Heart right ventricle (tissue), 16 donors: ENCODE measurements around the gene TUT7. TPM values are rescaled to one million over a fixed set of nuclear protein-coding genes. Genes with fewer than 3 reads are reported as not detected.

ENCODE experiments used
- ATAC-seq, 8 donors: fragments of 200-7000 bp; cut with Tn5 transposase; one replicate each; pipeline ENCODE4 v1.9.1; 2020; ENCODE audit warnings: mild to moderate bottlenecking in 8 of 8, moderate library complexity in 8 of 8, moderate number of reproducible peaks in 1 of 8
- DNase-seq, 2 donors: peaks; one replicate each; pipeline ENCODE4 v3.0.0-alpha.2; 2020
- H3K27ac ChIP-seq, 10 donors: fragments of 200-600 bp; sonication (generic) in 2 of 10; one replicate each; pipeline versions ENCODE4 v1.5.0 to v1.8.0; 2020 to 2022; ENCODE audit warnings: mild to moderate bottlenecking in 3 of 10
- H3K27me3 ChIP-seq, 7 donors: fragments of 200-600 bp; one replicate each; pipeline ENCODE4 v1.8.0; 2021 to 2022; ENCODE audit warnings: mild to moderate bottlenecking in 2 of 7
- H3K36me3 ChIP-seq, 9 donors: fragments of 200-600 bp; sonication (generic) in 1 of 9; one replicate each; pipeline versions ENCODE4 v1.5.0 to v1.8.0; 2020 to 2022; ENCODE audit warnings: mild to moderate bottlenecking in 2 of 9
- H3K4me1 ChIP-seq, 9 donors: fragments of 200-600 bp; sonication (generic) in 1 of 9; one replicate each; pipeline versions ENCODE4 v1.5.0 to v1.8.0; 2020 to 2022; ENCODE audit warnings: mild to moderate bottlenecking in 4 of 9
- H3K4me3 ChIP-seq, 10 donors: fragments of 200-600 bp; sonication (generic) in 2 of 10; one replicate each; pipeline versions ENCODE4 v1.5.0 to v1.8.0; 2020 to 2022; ENCODE audit warnings: mild to moderate bottlenecking in 7 of 10, moderate library complexity in 2 of 10
- H3K9me3 ChIP-seq, 11 donors: fragments of 200-600 bp in 10 of 11; sonication (generic) in 2 of 11; one replicate each; pipeline versions ENCODE4 v1.5.0 to v1.8.0; 2013 to 2022; ENCODE audit warnings: mild to moderate bottlenecking in 2 of 11, control low read depth in 1 of 11, moderate library complexity in 1 of 11
- WGBS, 2 donors: extraction: QIAGEN DNeasy Blood & Tissue Kit; methylation state at CpG; one replicate each; pipeline ENCODE4 v1.1.7; 2013; ENCODE audit warnings: inconsistent platforms in 1 of 2; 5-methylcytosine and 5-hydroxymethylcytosine counted together
- intact Hi-C, 10 donors: fragments of 100-400 bp; cut with DNase I; formaldehyde crosslinking; loops; one replicate each; pipeline versions ENCODE4 v1.11.1 to v1.14.2; 2022
- polyA plus RNA-seq, 2 donors: library from polyadenylated mRNA; stranded (reverse); fragments of 200-250 nt; gene quantifications; one replicate each; pipeline ENCODE4 v1.2.3, GENCODE V29; 2013
- total RNA-seq, 10 donors: library from RNA; stranded (reverse); fragmentation: NEBNext Ultra II Directional in 3 of 10; extraction: Animal tissue kit (Norgen Biotek cat#: 25700) in 3 of 10; gene quantifications; one replicate each; pipeline versions ENCODE4 v1.2.1 to v1.2.4, GENCODE V29; 2021 to 2023
- TF ChIP-seq, protein P1 (sequence below), 9 donors: fragments of 200-600 bp; sonication (generic) in 2 of 9; IDR thresholded peaks; one replicate each; pipeline versions ENCODE4 v1.5.0 to v1.8.0; 2021 to 2022; ENCODE audit warnings: antibody characterized with exemption in 9 of 9, mild to moderate bottlenecking in 5 of 9, moderate library complexity in 1 of 9
- donor health status: Arrhythmogenic right ventricular cardiomyopathy.
- donor health status: ischemic (EF 13 %, LVEDD 7.1; RV severe dilation, severe dysfunction).
- donor health status: healthy with polysubstance abuse.
- donor health status: DM: no; HTN: yes; CAD: no.
- donor health status: DM: no; HTN: no; CAD: no.
- donor health status: ischemic (EF 25% LVEDD 6.9; RV normal size, moderate dysfunction).
- donor health status: ischemic (EF 25% LVEDD 5.7; RV mildly dilated, moderate dysfunction).
- donor health status: healthy.
- donor health status: DM: yes; HTN: yes; CAD: no.
- donor health status: Ischemic cardiomyopathy.
- donor health status: ischemic (EF 35%, LVEDD 5.7; RV mildly dilated, moderate dysfunction).
- donor health status: nonischemic (EF 11% LVEDD 7.7; RV severe dilation, severe dysfunction).
- donor health status: DM: yes; HTN: yes; CAD: no.
- donor health status: PGD.
- donor health status: ischemic (EF 29% LVEDD 5.4; RV normal size, mild dysfunction).
- donor health status: nonischemic (EF 23%, LVEDD 6.1; RV moderate dilation, normal function).

Gene TUT7
- total and polyA plus RNA-seq, 12 donors = 6.0 to 16.7 (median 14.2) TPM

DNA sequence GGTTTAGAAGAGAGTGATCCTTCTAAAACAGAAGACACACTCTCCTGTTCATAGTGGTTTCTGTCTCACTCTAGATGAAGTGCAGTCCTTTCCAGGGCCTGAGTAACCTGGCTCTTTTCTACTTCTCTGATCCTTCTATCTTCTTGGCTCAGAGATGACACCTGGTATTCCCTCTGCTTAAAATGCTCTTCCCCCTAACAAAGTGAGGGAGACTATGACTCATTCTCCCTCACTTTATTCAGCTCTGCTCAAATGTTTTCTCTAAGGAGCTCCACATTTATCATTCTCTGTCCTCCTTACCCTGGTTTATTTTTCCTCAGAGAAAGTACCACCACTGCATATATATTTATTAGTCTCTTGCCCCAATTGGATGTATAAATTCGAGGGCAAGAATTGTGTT, 24.6 kb downstream of the TUT7 start:
- H3K4me3 ChIP-seq = no peak overlapping the region
- intact Hi-C loops = no loop called here
- no peak overlapping the region for H3K27ac ChIP-seq
- TF ChIP-seq, protein P1, sequence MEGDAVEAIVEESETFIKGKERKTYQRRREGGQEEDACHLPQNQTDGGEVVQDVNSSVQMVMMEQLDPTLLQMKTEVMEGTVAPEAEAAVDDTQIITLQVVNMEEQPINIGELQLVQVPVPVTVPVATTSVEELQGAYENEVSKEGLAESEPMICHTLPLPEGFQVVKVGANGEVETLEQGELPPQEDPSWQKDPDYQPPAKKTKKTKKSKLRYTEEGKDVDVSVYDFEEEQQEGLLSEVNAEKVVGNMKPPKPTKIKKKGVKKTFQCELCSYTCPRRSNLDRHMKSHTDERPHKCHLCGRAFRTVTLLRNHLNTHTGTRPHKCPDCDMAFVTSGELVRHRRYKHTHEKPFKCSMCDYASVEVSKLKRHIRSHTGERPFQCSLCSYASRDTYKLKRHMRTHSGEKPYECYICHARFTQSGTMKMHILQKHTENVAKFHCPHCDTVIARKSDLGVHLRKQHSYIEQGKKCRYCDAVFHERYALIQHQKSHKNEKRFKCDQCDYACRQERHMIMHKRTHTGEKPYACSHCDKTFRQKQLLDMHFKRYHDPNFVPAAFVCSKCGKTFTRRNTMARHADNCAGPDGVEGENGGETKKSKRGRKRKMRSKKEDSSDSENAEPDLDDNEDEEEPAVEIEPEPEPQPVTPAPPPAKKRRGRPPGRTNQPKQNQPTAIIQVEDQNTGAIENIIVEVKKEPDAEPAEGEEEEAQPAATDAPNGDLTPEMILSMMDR (IDR thresholded peaks at IDR 0.05) = no peak
- peaks cover 0 to 100% (median 41%) of the 10 kb centered on the region in 9 donors for H3K36me3 ChIP-seq
- H3K27me3 ChIP-seq = no peaks in the 10 kb centered on the region
- DNase-seq = no peak
- no peak for ATAC-seq
- no peaks in the 10 kb centered on the region for H3K4me1 ChIP-seq
- WGBS, 2 donors = 89 to 91% methylated on average over 1 of the region's 1 CpG
- H3K9me3 ChIP-seq = no peaks in the 10 kb centered on the region

DNA sequence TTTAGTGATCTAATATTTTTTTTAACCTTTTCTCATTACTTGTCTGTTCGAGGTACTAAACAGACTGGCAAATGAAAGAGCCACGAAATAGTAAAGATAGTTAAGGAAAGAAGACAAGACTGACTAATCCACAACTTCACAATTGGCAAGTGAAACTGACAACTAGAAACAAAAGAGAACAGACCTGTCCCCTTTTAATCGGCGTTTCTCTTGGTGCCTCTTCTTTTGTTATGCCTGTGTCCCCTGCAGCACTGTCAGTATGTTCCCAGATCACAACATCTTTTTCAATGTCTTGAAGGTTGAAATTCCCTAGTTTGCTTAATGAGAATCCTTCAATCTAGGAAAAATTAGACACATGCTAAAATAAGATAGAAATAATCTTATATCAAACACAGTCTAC, 26.1 kb downstream of the TUT7 start:
- Histone ChIP-seq H3K4me1 (no peaks in the 10 kb centered on the region), H3K9me3 (no peaks in the 10 kb centered on the region), H3K4me3 (no peak overlapping the region), H3K27me3 (no peaks in the 10 kb centered on the region), H3K36me3 (peaks cover 0 to 100% (median 50%) of the 10 kb centered on the region in 9 donors), H3K27ac (no peak overlapping the region)
- intact Hi-C loops = no loop called here
- DNase-seq (no peak), ATAC-seq (no peak)
- TF ChIP-seq, protein P1 (IDR thresholded peaks at IDR 0.05) = no peak
- 74 to 75% methylated on average over 4 of the region's 4 CpGs for WGBS, 2 donors

DNA sequence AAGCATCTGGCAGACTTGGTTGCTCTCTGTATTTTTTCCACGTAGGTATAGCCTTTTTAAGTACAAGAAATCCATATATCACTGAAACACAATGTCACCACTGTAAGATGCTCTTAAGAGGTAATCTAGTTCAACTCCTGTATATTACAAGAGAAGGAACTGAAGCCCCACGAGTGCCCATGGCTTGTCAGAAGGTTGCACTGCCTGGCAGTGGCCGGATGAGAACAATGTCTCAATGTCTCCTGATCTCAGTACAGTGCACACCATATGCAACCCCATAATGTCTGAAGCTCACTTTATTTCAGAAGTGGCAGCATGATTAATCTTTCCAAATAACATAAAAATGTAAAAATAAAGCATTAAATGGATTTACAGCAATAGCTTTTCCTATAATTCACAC, 27.7 kb downstream of the TUT7 start:
- Histone ChIP-seq H3K27ac (no peak overlapping the region), H3K9me3 (no peaks in the 10 kb centered on the region), H3K27me3 (no peaks in the 10 kb centered on the region), H3K4me1 (no peaks in the 10 kb centered on the region), H3K4me3 (no peak overlapping the region), H3K36me3 (peaks cover 0 to 100% (median 67%) of the 10 kb centered on the region in 9 donors)
- intact Hi-C loops = no loop called here
- WGBS, 2 donors = 85 to 88% methylated on average over 3 of the region's 3 CpGs
- TF ChIP-seq, protein P1 (IDR thresholded peaks at IDR 0.05) = no peak
- DNase-seq = no peak
- no peak for ATAC-seq

DNA sequence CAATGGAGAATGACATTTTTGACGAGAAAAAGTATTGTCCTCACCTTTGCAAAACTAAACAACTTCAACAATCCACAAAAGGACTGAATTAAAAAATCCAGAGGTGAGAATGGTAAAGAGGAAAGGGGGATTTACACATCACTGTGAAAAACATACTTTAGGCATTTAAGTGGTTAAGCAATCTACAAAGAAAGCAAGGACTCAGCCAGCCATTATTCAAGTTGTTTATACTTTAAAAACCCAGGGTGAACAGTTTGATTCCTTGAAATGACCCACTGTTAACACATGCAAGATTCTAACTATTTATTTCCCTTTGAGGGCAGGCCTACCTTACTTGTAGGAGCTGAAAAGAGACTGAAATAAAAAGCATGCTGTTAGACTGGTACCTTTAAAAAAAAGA, 29.3 kb downstream of the TUT7 start:
- peaks cover 0 to 100% (median 82%) of the 10 kb centered on the region in 9 donors for H3K36me3 ChIP-seq
- no peaks in the 10 kb centered on the region for H3K27me3 ChIP-seq
- 93 to 95% methylated on average over 1 of the region's 1 CpG for WGBS, 2 donors
- no peak overlapping the region for H3K4me3 ChIP-seq
- H3K4me1 ChIP-seq = no peaks in the 10 kb centered on the region
- no peak overlapping the region for H3K27ac ChIP-seq
- ATAC-seq (no peak), DNase-seq (no peak)
- TF ChIP-seq, protein P1 (IDR thresholded peaks at IDR 0.05) = no peak
- H3K9me3 ChIP-seq = no peaks in the 10 kb centered on the region
- intact Hi-C loops = no loop called here
